ENCODE data around the gene PDXP.

GRCh38 chr22:37630839-37631435, 27.6 kb upstream of the PDXP start:
- no peak for TF ChIP-seq KDM2B (CRISPR knock-in tag; IDR thresholded peaks at IDR 0.05)
- no peak for TF ChIP-seq SIN3A (IDR thresholded peaks at IDR 0.05; ENCODE audit: borderline replicate concordance in 2 of 2, control insufficient read depth in 1 of 2, low read depth in 2 of 2, low read length in 2 of 2)
- TF ChIP-seq CTCF (IDR thresholded peaks at IDR 0.05 in 2 of 3, conservative IDR thresholded peaks at IDR 0.05 in 1 of 3; ENCODE audit: insufficient read depth in 2 of 3, low read depth in 1 of 3, low read length in 3 of 3) = no peak
- no peak for TF ChIP-seq RBFOX2 (IDR thresholded peaks at IDR 0.05; ENCODE audit: low read depth, low read length)
- no peak for TF ChIP-seq ARNT (IDR thresholded peaks at IDR 0.05)
